Left lung (tissue), 10 donors: ENCODE results near the gene FCAMR. TPM values are rescaled to one million over a fixed set of nuclear protein-coding genes. Genes with fewer than 3 reads are reported as not detected.

Experiments used
- ATAC-seq: fragments of 200-7000 bp; cut with Tn5 transposase; one replicate; pipeline ENCODE4 v1.9.1; 2020; ENCODE audit warnings: moderate library complexity
- DNase-seq, 4 donors: peaks; one replicate each; pipeline ENCODE4 v3.0.0-alpha.2; 2013 to 2020
- H3K27ac ChIP-seq, 2 donors: fragments of 200-600 bp; sonication (generic) in 1 of 2; one replicate each; pipeline versions ENCODE4 v1.5.0 to v1.8.0; 2020 to 2021
- H3K27me3 ChIP-seq, 2 donors: fragments of 200-600 bp; sonication (generic) in 1 of 2; one replicate each; pipeline versions ENCODE4 v1.5.0 to v1.8.0; 2020 to 2021
- H3K36me3 ChIP-seq, 2 donors: fragments of 200-600 bp; sonication (generic) in 1 of 2; one replicate each; pipeline versions ENCODE4 v1.5.0 to v1.8.0; 2020 to 2021
- H3K4me1 ChIP-seq, 2 donors: fragments of 200-600 bp; one replicate each; pipeline ENCODE4 v1.8.0; 2021
- H3K4me3 ChIP-seq, 2 donors: fragments of 200-600 bp; sonication (generic) in 1 of 2; one replicate each; pipeline versions ENCODE4 v1.5.0 to v1.8.0; 2020 to 2021; ENCODE audit warnings: mild to moderate bottlenecking in 1 of 2
- H3K9me3 ChIP-seq, 2 donors: fragments of 200-600 bp; sonication (generic) in 1 of 2; one replicate each; pipeline versions ENCODE4 v1.5.0 to v1.8.0; 2020 to 2021
- CTCF ChIP-seq, 2 donors: fragments of 200-600 bp; sonication (generic) in 1 of 2; IDR thresholded peaks; one replicate each; pipeline versions ENCODE4 v1.5.0 to v1.8.0; 2021; ENCODE audit warnings: antibody characterized with exemption in 2 of 2
- intact Hi-C, 2 donors: fragments of 100-400 bp; cut with DNase I; formaldehyde crosslinking; loops; one replicate each; pipeline versions ENCODE4 v1.11.2 to v1.14.2; 2022
- polyA plus RNA-seq, 6 donors: library from polyadenylated mRNA; unstranded; fragments of 120-200 nt; gene quantifications; one replicate each; pipeline ENCODE4 v1.2.1, GENCODE V29; 2013; ENCODE audit not compliant: insufficient read length in 6 of 6
- total RNA-seq, 2 donors: library from RNA; stranded (reverse); fragmentation: NEBNext Ultra II Directional; extraction: Animal tissue kit (Norgen Biotek cat#: 25700); gene quantifications; one replicate each; pipeline ENCODE4 v1.2.1, GENCODE V29; 2021
- donor health status: DM: no; HTN: yes; CAD: no.
- donor health status: DM: no; HTN: no; CAD: no.

The FCAMR gene
- total and polyA plus RNA-seq, 8 donors = 0.07 to 0.18 (median 0.07) TPM; not detected in 5

- intact Hi-C loops = no loop called here
- ATAC-seq = no peak
- no peak overlapping the region for H3K4me3 ChIP-seq
- DNase-seq = no peak
- no peak for TF ChIP-seq CTCF (IDR thresholded peaks at IDR 0.05)
- H3K27me3 ChIP-seq = peaks cover 0 to 8% of the 10 kb centered on the region in 2 donors
- no peak overlapping the region for H3K27ac ChIP-seq
- H3K4me1 ChIP-seq = no peaks in the 10 kb centered on the region
- no peaks in the 10 kb centered on the region for H3K36me3 ChIP-seq
- H3K9me3 ChIP-seq = no peaks in the 10 kb centered on the region
Measured at GRCh38 chr1:206939131-206939530, 31.1 kb downstream of the FCAMR start.

GRCh38 chr1:206937425-206937824 is 32.8 kb downstream of the FCAMR start:
- H3K4me1 ChIP-seq = no peaks in the 10 kb centered on the region
- H3K27ac ChIP-seq = no peak overlapping the region
- DNase-seq (no peak), ATAC-seq (peak; percentile 8)
- intact Hi-C loops = no loop called here
- no peaks in the 10 kb centered on the region for H3K9me3 ChIP-seq
- no peak overlapping the region for H3K4me3 ChIP-seq
- no peaks in the 10 kb centered on the region for H3K36me3 ChIP-seq
- H3K27me3 ChIP-seq = peaks cover 0 to 5% of the 10 kb centered on the region in 2 donors
- no peak for TF ChIP-seq CTCF (IDR thresholded peaks at IDR 0.05)

GRCh38 chr1:206935491-206936067 is 34.7 kb downstream of the FCAMR start:
- no peaks in the 10 kb centered on the region for H3K4me1 ChIP-seq
- intact Hi-C loops = no loop called here

GRCh38 chr1:206933333-206933945 is 36.8 kb downstream of the FCAMR start:
- Histone ChIP-seq H3K27ac (no peak overlapping the region), H3K9me3 (no peaks in the 10 kb centered on the region), H3K36me3 (peaks cover 0 to 5% of the 10 kb centered on the region in 2 donors), H3K27me3 (peaks cover 0 to 3% of the 10 kb centered on the region in 2 donors), H3K4me1 (peaks cover 0 to 5% of the 10 kb centered on the region in 2 donors), H3K4me3 (no peak overlapping the region)
- DNase-seq (peak in 1 of 4 donors; percentile 56), ATAC-seq (peak; percentile 51)
- intact Hi-C loops = no loop called here
- peak; percentile 48 to 67 for TF ChIP-seq CTCF (IDR thresholded peaks at IDR 0.05)

More at GRCh38 chr1:206935491-206936067, 34.7 kb downstream of the FCAMR start:
- Histone ChIP-seq H3K4me3 (no peak overlapping the region), H3K27ac (no peak overlapping the region), H3K27me3 (peaks cover 0 to 3% of the 10 kb centered on the region in 2 donors), H3K9me3 (no peaks in the 10 kb centered on the region), H3K36me3 (no peaks in the 10 kb centered on the region)
- ATAC-seq (peak; percentile 82), DNase-seq (peak in 1 of 4 donors; percentile 88)
- TF ChIP-seq CTCF (IDR thresholded peaks at IDR 0.05) = peak; percentile 38 to 62

- Histone ChIP-seq H3K9me3 (no peaks in the 10 kb centered on the region), H3K4me1 (peaks cover 0 to 5% of the 10 kb centered on the region in 2 donors), H3K27me3 (peaks cover 0 to 3% of the 10 kb centered on the region in 2 donors), H3K36me3 (peaks cover 0 to 5% of the 10 kb centered on the region in 2 donors), H3K27ac (no peak overlapping the region), H3K4me3 (no peak overlapping the region)
- intact Hi-C loops = no loop called here
- TF ChIP-seq CTCF (IDR thresholded peaks at IDR 0.05) = no peak
- ATAC-seq (no peak), DNase-seq (no peak)
Measured at GRCh38 chr1:206932177-206932576, 38.1 kb downstream of the FCAMR start.
